Measurements from ENCODE around the gene GRAMD2B.

DNA sequence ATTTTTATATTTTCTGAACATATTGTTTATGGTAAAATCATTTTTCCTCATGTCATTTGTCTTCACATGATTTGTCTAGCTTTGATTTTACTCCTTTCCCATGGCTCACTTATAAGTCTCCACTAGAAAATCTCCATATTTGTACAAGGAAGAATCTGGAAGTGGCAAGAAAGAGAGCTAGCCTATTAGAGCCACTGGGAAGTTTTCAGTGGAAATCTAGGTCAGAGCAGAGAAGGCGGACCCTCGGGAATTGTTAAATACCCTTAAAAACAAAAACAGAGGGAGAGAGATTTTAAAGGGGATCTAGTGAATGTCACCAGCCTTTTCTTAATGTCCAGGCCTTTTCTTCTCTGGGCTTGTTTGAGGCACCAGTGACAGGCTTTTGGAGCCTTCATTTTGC lies 56.6 kb downstream of the GRAMD2B start:
- TF ChIP-seq, protein P1, sequence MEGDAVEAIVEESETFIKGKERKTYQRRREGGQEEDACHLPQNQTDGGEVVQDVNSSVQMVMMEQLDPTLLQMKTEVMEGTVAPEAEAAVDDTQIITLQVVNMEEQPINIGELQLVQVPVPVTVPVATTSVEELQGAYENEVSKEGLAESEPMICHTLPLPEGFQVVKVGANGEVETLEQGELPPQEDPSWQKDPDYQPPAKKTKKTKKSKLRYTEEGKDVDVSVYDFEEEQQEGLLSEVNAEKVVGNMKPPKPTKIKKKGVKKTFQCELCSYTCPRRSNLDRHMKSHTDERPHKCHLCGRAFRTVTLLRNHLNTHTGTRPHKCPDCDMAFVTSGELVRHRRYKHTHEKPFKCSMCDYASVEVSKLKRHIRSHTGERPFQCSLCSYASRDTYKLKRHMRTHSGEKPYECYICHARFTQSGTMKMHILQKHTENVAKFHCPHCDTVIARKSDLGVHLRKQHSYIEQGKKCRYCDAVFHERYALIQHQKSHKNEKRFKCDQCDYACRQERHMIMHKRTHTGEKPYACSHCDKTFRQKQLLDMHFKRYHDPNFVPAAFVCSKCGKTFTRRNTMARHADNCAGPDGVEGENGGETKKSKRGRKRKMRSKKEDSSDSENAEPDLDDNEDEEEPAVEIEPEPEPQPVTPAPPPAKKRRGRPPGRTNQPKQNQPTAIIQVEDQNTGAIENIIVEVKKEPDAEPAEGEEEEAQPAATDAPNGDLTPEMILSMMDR (IDR thresholded peaks at IDR 0.05): no peak
- no peak for TF ChIP-seq EZH2 (IDR thresholded peaks at IDR 0.05)
